ENCODE data around the gene COX7A2L.
A peak's percentile ranks its signal among the peaks of the same experiment; 100 is the strongest.
"Not testable (repeated sequence)": the region's sequence is repeated elsewhere in the genome, so short reads cannot be mapped to it uniquely, and the experiment has no call there.

Gene COX7A2L

GRCh38 chr2:42338567-42339190 lies 22.3 kb downstream of the COX7A2L start:
- no peak for DNase-seq

GRCh38 chr2:42337846-42338566 lies 23.0 kb downstream of the COX7A2L start:
- no peak for DNase-seq

DNA sequence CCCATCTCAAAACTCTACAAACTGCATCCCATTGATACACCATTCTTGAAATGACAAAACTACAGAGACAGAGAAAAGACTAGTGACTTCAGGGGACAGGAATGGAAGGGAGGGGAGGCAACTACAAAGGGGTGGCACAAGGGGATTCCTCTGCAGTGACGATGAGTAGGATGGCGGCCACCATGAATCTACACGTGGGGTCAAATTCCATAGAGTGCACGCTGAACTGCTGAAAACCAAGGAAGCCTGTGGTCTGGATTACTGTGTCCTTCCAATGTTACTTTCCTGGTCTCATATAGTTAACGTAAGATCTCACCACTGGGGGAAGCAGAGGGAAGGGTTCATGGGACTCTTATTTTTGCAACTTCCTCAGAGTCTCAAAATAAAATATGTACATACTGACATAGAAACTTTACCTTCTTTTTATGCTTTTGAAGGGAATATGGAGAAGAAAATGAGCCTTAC lies 23.6 kb downstream of the COX7A2L start:
- DNase-seq = no peak

DNA sequence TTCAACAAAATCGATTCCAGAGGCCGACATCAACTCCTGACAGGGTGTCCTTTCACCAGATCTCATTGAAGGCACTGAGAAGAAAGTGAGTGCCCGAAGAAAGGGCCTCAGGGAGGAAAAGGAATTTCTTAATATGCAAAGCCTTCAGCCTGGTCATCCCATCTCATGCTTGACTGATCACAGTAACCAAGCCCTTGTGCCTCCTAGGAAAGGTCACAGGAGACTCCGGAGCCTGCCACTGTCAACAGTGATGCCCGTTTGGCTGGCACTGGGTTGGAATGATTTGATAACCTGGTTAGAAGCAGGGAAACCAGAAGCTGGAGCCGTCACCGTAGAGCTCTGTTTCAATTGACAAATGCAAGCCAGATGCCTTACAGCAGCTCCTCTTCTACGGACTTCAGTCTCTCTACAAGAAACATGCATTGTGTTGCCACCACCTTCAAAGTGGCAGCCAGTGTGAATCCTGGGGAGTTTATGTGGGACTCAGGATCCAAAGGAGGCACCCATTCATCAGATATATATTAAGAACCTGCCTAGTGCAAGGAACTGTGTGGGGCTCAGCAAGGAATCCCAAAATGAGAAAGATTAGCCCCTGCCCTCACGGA lies 24.6 kb downstream of the COX7A2L start:
- DNase-seq = no peak

DNA sequence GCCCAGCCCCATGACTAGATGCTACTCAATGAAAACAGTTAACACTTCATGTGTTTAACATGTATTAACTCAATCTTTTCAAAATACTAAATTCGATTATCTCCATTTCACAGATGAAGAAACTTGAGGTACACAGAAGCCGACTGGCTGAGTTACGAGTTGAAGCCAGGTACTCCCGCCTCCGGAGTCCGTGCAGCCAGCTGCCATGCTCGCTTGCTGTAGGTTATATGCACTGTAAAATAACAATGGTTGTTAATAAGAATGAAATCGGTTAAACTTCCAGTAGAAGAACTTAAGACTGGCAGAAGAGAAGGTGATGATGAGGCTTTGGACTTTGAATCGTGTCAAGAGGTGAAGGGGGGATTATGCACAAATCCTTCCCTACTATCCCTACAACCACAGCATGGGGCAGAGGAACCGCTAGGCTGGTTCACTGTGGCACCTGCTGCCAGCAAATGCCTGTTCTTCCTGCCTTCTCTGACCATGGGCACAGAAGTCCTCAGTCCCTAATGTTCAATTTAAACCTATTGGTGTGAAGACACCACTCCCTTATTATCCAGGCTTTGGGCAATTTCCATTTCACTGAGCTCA lies 25.4 kb downstream of the COX7A2L start:
- DNase-seq = no peak

- not testable (repeated sequence) for DNase-seq
These were observed 26.2 kb downstream of the COX7A2L start for GRCh38 chr2:42334865-42335264.

DNA sequence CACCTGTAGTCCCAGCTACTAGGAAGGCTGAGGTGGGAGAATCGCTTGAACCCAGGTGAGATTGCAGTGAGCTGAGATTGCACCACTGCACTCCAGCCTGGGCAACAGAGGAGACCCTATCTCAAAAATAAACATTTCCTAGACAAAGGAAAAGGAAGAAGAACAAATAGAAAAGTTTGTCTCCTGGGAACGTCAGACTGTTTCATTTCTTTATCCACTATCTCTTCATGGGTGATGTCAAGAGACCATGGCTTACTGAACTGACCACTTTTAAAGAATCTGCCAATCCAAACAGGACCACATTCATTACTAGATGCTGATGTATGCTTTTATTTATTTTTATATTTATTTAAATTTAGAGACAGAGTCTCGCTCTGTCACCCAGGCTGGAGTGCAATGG lies 26.8 kb downstream of the COX7A2L start:
- DNase-seq = no peak

GRCh38 chr2:42333579-42333978 lies 27.4 kb downstream of the COX7A2L start:
- no peak for DNase-seq

DNA sequence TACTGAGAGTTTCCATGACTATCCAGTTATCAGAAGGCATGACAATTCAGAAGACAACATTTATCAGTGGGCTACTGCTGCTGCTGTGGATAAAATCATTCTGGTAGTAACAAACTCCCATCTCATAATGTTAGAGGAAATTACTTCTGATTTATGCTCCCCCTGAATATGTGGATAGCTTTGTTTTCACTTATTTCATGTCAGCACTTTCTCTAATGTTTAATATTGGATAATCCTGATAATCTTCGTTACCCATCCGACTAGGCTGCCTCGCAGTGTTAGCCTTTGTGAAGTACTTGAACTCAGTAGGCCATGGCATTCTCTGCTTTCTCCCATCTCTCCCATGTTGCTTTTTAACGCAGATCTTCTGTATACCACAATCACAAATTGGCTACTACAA lies 28.4 kb downstream of the COX7A2L start:
- DNase-seq = no peak

DNA sequence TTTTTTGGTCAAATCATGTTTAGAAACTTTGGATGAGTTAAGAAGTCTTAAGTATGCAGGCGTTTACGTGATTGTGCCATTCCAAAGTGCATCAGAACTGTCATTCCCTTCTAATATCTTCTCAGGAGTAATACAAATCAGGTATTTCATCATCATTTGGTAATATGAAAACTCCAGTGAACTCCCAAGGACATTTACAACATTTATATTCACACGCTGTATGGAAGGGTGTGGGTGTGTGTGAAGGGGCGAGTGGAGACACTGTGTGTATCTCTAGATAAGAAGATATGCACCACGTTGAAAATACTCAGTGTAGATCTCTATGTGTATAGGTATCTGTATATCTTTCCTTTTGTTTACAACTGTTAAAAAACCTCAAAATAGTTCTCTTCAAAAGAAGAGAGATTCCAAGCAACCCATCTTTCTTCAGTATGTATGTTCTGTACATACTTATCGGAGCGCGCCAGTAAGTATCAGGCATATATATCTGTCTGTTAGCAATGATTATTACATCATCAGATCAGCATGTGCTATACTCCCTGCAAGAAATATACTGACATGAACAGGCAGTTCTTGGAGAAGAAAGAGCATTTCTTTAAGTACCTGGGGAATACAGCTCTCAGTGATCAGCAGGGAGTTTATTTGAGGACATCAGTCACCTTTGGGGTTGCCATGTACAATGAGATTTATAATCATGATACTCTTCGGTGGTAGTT lies 29.3 kb downstream of the COX7A2L start:
- no peak for DNase-seq

- no peak for DNase-seq
These were observed 31.3 kb downstream of the COX7A2L start for GRCh38 chr2:42329736-42330135.

DNA sequence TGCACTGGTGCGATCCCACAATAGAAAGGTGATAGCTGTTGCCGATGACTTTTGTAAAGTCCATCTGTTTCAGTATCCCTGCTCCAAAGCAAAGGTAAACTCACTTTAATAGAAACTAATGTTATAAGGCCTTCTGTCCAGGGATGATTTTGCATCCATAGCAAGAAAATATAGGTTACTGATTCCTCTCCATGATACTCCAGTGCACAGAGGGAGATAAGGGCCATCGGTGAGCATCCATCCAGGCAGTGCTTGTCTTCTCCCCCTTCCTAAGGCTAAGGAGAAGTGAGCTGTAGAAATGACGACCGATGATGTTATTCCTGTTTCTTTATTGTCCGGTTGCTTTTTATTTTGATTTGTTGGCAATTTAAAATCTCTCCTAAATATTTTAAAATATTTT lies 32.1 kb downstream of the COX7A2L start:
- DNase-seq = no peak

GRCh38 chr2:42328148-42328833 lies 32.7 kb downstream of the COX7A2L start:
- DNase-seq = peak; percentile 15

- peak; percentile 49 for DNase-seq
These were observed 33.9 kb downstream of the COX7A2L start for GRCh38 chr2:42327125-42327524.

GRCh38 chr2:42325609-42326008 lies 35.4 kb downstream of the COX7A2L start:
- DNase-seq = no peak

GRCh38 chr2:42324949-42325348 lies 36.1 kb downstream of the COX7A2L start:
- no peak for DNase-seq

GRCh38 chr2:42324244-42324643 lies 36.8 kb downstream of the COX7A2L start:
- DNase-seq = no peak

DNA sequence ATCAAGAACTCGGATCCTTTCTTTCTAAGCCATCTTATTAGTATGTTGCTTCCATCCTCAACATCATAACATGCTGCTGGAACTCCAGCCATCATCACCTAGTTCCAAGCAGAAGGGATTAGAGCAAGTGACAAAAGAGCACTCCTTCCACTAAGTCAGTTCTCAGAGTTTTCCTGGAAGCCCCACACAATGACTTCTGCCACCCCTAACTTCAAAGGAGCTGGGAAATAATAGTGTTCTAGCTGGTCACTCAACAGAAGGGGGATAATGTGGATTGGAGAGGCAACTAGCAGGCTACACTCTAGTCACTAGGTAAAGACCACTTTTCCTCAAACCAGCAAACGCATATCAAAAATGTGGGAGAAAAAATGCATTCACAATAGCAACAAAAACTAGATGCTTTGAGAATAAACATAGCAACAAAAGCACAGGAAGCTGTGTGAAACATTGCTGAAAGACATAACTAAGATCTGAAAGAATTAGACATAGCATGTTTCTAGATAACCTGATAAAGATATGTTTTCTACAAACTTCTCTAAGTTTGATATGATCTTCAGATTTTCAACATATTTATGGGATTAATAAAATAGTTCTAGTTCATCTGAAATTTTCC lies 39.5 kb downstream of the COX7A2L start:
- no peak for DNase-seq

GRCh38 chr2:42319265-42319664 lies 41.8 kb downstream of the COX7A2L start:
- DNase-seq = no peak

DNA sequence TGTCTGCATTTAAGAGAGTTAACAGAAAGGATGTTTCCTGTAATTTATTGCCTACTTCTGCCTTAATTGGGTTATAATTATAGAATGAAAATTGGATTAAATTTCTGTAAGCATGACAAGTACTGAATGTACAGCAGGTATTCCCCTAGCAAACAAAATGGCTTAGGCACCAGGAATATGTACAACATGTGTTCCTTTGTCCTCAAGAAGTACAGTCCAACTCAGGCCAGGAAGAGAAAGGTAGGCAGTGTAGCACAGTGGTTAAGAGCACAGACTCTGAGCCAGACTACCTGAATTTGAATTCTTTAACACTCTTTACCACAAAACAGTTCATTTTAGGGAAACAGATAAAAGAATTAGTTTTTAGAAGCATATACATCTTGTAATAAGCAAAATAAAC lies 43.1 kb downstream of the COX7A2L start:
- no peak for DNase-seq

GRCh38 chr2:42317486-42317885 lies 43.5 kb downstream of the COX7A2L start:
- DNase-seq = no peak

- DNase-seq = no peak
These were observed 44.1 kb downstream of the COX7A2L start for GRCh38 chr2:42316910-42317309.
